K562 (cell line): ENCODE results near the gene ECI2. TPM values are rescaled to one million over a fixed set of nuclear protein-coding genes. Genes with fewer than 3 reads are reported as not detected.
A peak's percentile ranks its signal among the peaks of the same experiment; 100 is the strongest.

Experiments
- ATAC-seq: fragments of 200-7000 bp; cut with Tn5 transposase; 3 replicates; pipeline ENCODE4 v1.9.1; 2020; ENCODE audit warnings: moderate library complexity
- BruUV-seq: library from RNA; stranded (reverse); fragments of 400-500 nt; replicated peaks from 2 replicates; lab custom pipeline; 2021; lab: Mats Ljungman, UMichigan
- CTCF ChIA-PET: fragments of 300-600 bp; formaldehyde crosslinking; extraction: SDS; loops from one replicate; lab custom pipeline; 2021; ENCODE audit warnings: low intra/inter-chr PET ratio; lab: Yijun Ruan, JAX
- POLR2A ChIA-PET: fragments of 300-600, 350-650 bp; sonication (Branson Sonifier 250); formaldehyde crosslinking; extraction: SDS; loops from one replicate; lab custom pipeline; 2021; ENCODE audit warnings: antibody characterized with exemption, inconsistent platforms; lab: Yijun Ruan, JAX
- DNase-seq, 4 experiments: peaks; one replicate each; pipeline versions ENCODE4 v3.0.0 to v3.0.0-alpha.2; 2011 to 2018; ENCODE audit warnings: low spot score in 3 of 4, mixed read lengths in 3 of 4; ENCODE audit errors: extremely low read depth in 1 of 4
- FAIRE-seq: peaks from 2 replicates; lab custom pipeline; 2011; peaks lifted over from hg19 to GRCh38; lab: Jason Lieb, UNC
- H2AFZ ChIP-seq: 2 replicates; pipeline ENCODE4 v1.6.0; 2011; ENCODE audit warnings: low read depth, low read length, control low read depth, inconsistent platforms
- H3K27ac ChIP-seq: fragments of 200-600 bp; 3 replicates; pipeline ENCODE4 v1.8.0; 2011; ENCODE audit warnings: low read depth, mild to moderate bottlenecking, control low read depth, inconsistent platforms, low read length, moderate library complexity, mixed read lengths; ENCODE audit errors: extremely low read depth
- H3K27me3 ChIP-seq, 2 experiments: fragments of 300-600 bp in 1 of 2; 2 replicates in 1 of 2; 3 replicates in 1 of 2; pipeline versions ENCODE4 v1.6.0 to v1.8.0; 2011; ENCODE audit warnings: inconsistent platforms in 2 of 2, low read length in 2 of 2, mild to moderate bottlenecking in 1 of 2, mixed read lengths in 1 of 2, moderate library complexity in 1 of 2; ENCODE audit not compliant: control insufficient read depth in 2 of 2, insufficient read depth in 2 of 2
- H3K36me3 ChIP-seq: fragments of 300-600 bp; 3 replicates; pipeline ENCODE4 v1.8.0; 2011; ENCODE audit warnings: mild to moderate bottlenecking, low read length, inconsistent platforms; ENCODE audit not compliant: control insufficient read depth, insufficient read depth
- H3K4me1 ChIP-seq, 2 experiments: fragments of 200-600 bp in 1 of 2; replicated peaks in 1 of 2; 2 replicates in 1 of 2; 3 replicates in 1 of 2; pipeline versions ENCODE4 v1.5.1 to v1.8.0; 2011; ENCODE audit warnings: inconsistent platforms in 2 of 2, low read length in 2 of 2, mild to moderate bottlenecking in 1 of 2, mixed read lengths in 1 of 2, moderate library complexity in 1 of 2; ENCODE audit not compliant: control insufficient read depth in 2 of 2, insufficient read depth in 2 of 2
- H3K4me2 ChIP-seq: 2 replicates; pipeline ENCODE4 v1.6.1; 2011; ENCODE audit warnings: low read length, control low read depth, inconsistent platforms, mixed read lengths; ENCODE audit not compliant: insufficient read depth
- H3K4me3 ChIP-seq: fragments of 200-600 bp; sonication (generic), shearing (Covaris generic); 2 replicates; pipeline ENCODE4 v1.5.1; 2016; ENCODE audit warnings: control low read depth, inconsistent platforms
- H3K79me2 ChIP-seq: fragments of 200-600 bp; 3 replicates; pipeline ENCODE4 v1.8.0; 2011; ENCODE audit warnings: low read length, inconsistent platforms; ENCODE audit not compliant: control insufficient read depth, insufficient read depth
- H3K9ac ChIP-seq, 2 experiments: 2 replicates each; pipeline versions ENCODE4 v1.6.0 to v1.6.1; 2011; ENCODE audit warnings: low read depth in 2 of 2, low read length in 2 of 2, control low read depth in 1 of 2, inconsistent platforms in 1 of 2, mild to moderate bottlenecking in 1 of 2, mixed read lengths in 1 of 2; ENCODE audit not compliant: insufficient read depth in 1 of 2
- H3K9me1 ChIP-seq: one replicate; pipeline ENCODE4 v1.6.0; 2011; ENCODE audit warnings: inconsistent platforms, mild to moderate bottlenecking, low read length, moderate library complexity; ENCODE audit not compliant: control insufficient read depth, insufficient read depth
- H3K9me3 ChIP-seq: replicated peaks from 2 replicates; pipeline ENCODE4 v1.5.1; 2011; ENCODE audit warnings: low read depth, low read length, inconsistent platforms; ENCODE audit not compliant: control insufficient read depth, insufficient read depth
- H4K20me1 ChIP-seq: replicated peaks from 2 replicates; pipeline ENCODE4 v1.6.1; 2011; ENCODE audit warnings: low read length, inconsistent platforms, mixed read lengths; ENCODE audit not compliant: control insufficient read depth, insufficient read depth
- MECOM ChIP-seq: fragments of 250-450 bp; sonication (Bioruptor Pico); IDR thresholded peaks from 2 replicates; pipeline ENCODE4 v1.8.0; 2022; ENCODE audit warnings: inconsistent platforms
- NFE2L1 ChIP-seq: fragments of 450-650 bp; IDR thresholded peaks from 2 replicates; pipeline ENCODE4 v1.6.1; 2016; ENCODE audit warnings: missing genetic modification characterization, low read depth, mild to moderate bottlenecking, missing compliant biosample characterization, moderate library complexity, borderline replicate concordance
- SRSF1 ChIP-seq: fragments of 200-400 bp; formaldehyde crosslinking; IDR thresholded peaks from 2 replicates; pipeline ENCODE4 v1.6.1; 2017; ENCODE audit warnings: mild to moderate bottlenecking, low read depth, low read length, moderate library complexity
- WGBS: fragments of 100-300 bp; shearing (Covaris generic); methylation state at CpG from one replicate; pipeline ENCODE4 v1.1.6; 2016; ENCODE audit warnings: low coverage, mixed read lengths; ENCODE audit not compliant: insufficient coverage; ENCODE audit errors: missing lambda C conversion rate; 5-methylcytosine and 5-hydroxymethylcytosine counted together
- in situ Hi-C: fragments of 300-500 bp; cut with MboI; formaldehyde crosslinking; loops from 4 replicates; pipeline ENCODE4 v1.15.0; 2018; ENCODE audit warnings: inconsistent platforms, mixed read lengths
- intact Hi-C: fragments of 100-400 bp; cut with micrococcal nuclease; formaldehyde crosslinking; loops from 2 replicates; pipeline ENCODE4 v1.14.2; 2022
- polyA plus RNA-seq, 8 experiments: library from polyadenylated mRNA; depleted of rRNA in 4 of 8; stranded (reverse) in 5 of 8; unstranded in 3 of 8; fragments of >200 nt; fragmentation: Nextera tagmentation in 2 of 8; fragmentation: Illumina TruSeq in 1 of 8; extraction: Ambion mirVana in 2 of 8; extraction: Trizol in 1 of 8; gene quantifications; 2 replicates each; pipeline versions ENCODE4 v1.2.1 to v1.2.3, GENCODE V29; 2011 to 2014; ENCODE audit warnings: inconsistent platforms in 1 of 8, missing spikeins in 1 of 8
- total RNA-seq, 7 experiments: library from RNA; depleted of rRNA in 6 of 7; stranded (reverse); fragments of >200 nt in 6 of 7; fragmentation: Illumina TruSeq in 2 of 7; extraction: Trizol in 2 of 7; gene quantifications; 2 replicates each; pipeline versions ENCODE4 v1.2.1 to v1.2.3, GENCODE V29; 2011 to 2021; ENCODE audit warnings: low replicate concordance in 1 of 7
- TF ChIP-seq, protein P1 (sequence below): IDR thresholded peaks from 2 replicates; pipeline ENCODE4 v1.6.1; 2011; ENCODE audit warnings: borderline replicate concordance, low read depth, mild to moderate bottlenecking, moderate library complexity, low read length; ENCODE audit not compliant: insufficient read depth, poor library complexity, severe bottlenecking
- TF ChIP-seq, protein P2 (sequence below): fragments of 450-650 bp; IDR thresholded peaks from 2 replicates; pipeline ENCODE4 v1.6.1; 2016; ENCODE audit warnings: mild to moderate bottlenecking, moderate library complexity
- TF ChIP-seq, protein P3 (sequence below): fragments of 450-650 bp; IDR thresholded peaks from 2 replicates; pipeline ENCODE4 v1.6.1; 2016; ENCODE audit warnings: borderline replicate concordance

Gene ECI2
- total and polyA plus RNA-seq, 9 of the 15 experiments (the other 6 are each of a cell fraction or from before 2014, with no cell fraction given): 80.7 to 377 (median 142) TPM

DNA sequence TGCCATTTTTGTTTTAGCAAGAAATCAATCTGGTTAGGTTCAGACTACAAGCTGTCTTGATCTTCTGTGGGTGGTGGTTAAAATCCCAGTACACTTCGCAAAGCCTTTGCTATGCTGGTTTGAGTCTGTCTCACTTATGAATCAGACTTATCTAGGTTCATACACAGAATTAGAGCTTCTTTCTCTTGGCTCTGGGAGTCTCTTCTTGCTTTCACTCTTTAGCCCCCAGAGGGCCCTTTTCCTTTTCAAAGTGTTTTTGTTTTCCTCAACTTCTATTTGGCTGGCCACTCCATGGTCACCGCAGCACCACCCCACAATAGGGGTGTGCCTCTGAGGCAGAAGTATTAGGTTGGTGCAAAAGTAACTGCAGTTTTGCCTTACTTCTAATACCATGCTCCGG is 21.3 kb downstream of the ECI2 start:
- Histone ChIP-seq H3K4me2 (no peak overlapping the region), H3K27me3 (no peaks in the 10 kb centered on the region), H4K20me1 (no peaks in the 10 kb centered on the region), H3K9me1 (no peaks in the 10 kb centered on the region), H3K4me3 (no peak overlapping the region), H3K4me1 (no peaks in the 10 kb centered on the region), H3K36me3 (peaks cover 35% of the 10 kb centered on the region), H3K79me2 (no peaks in the 10 kb centered on the region), H2AFZ (no peak overlapping the region), H3K27ac (no peak overlapping the region), H3K9ac (no peak overlapping the region), H3K9me3 (no peaks in the 10 kb centered on the region; the same call in 1 of the 2 replicates)
- peak; percentile 50 for ATAC-seq
- intact Hi-C loops: no loop called here
- FAIRE-seq: no peak
- WGBS: 95% methylated on average over 3 of the region's 3 CpGs
- ChIA-PET CTCF (no interaction called here), POLR2A (interaction anchor here (1.0 kb wide), 1 partner anchor 18 kb away, joined by 3 read pairs; no protein-coding TSS in a partner anchor)
- in situ Hi-C loops: no loop called here
- no peak for DNase-seq
- no TSS peak for BruUV-seq
- TF ChIP-seq SRSF1 (no peak), NFE2L1 (tag) (no peak), MECOM (CRISPR knock-in tag) (no peak)
- TF ChIP-seq, protein P1, sequence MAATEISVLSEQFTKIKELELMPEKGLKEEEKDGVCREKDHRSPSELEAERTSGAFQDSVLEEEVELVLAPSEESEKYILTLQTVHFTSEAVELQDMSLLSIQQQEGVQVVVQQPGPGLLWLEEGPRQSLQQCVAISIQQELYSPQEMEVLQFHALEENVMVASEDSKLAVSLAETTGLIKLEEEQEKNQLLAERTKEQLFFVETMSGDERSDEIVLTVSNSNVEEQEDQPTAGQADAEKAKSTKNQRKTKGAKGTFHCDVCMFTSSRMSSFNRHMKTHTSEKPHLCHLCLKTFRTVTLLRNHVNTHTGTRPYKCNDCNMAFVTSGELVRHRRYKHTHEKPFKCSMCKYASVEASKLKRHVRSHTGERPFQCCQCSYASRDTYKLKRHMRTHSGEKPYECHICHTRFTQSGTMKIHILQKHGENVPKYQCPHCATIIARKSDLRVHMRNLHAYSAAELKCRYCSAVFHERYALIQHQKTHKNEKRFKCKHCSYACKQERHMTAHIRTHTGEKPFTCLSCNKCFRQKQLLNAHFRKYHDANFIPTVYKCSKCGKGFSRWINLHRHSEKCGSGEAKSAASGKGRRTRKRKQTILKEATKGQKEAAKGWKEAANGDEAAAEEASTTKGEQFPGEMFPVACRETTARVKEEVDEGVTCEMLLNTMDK: peak; percentile 20
- TF ChIP-seq, protein P2, sequence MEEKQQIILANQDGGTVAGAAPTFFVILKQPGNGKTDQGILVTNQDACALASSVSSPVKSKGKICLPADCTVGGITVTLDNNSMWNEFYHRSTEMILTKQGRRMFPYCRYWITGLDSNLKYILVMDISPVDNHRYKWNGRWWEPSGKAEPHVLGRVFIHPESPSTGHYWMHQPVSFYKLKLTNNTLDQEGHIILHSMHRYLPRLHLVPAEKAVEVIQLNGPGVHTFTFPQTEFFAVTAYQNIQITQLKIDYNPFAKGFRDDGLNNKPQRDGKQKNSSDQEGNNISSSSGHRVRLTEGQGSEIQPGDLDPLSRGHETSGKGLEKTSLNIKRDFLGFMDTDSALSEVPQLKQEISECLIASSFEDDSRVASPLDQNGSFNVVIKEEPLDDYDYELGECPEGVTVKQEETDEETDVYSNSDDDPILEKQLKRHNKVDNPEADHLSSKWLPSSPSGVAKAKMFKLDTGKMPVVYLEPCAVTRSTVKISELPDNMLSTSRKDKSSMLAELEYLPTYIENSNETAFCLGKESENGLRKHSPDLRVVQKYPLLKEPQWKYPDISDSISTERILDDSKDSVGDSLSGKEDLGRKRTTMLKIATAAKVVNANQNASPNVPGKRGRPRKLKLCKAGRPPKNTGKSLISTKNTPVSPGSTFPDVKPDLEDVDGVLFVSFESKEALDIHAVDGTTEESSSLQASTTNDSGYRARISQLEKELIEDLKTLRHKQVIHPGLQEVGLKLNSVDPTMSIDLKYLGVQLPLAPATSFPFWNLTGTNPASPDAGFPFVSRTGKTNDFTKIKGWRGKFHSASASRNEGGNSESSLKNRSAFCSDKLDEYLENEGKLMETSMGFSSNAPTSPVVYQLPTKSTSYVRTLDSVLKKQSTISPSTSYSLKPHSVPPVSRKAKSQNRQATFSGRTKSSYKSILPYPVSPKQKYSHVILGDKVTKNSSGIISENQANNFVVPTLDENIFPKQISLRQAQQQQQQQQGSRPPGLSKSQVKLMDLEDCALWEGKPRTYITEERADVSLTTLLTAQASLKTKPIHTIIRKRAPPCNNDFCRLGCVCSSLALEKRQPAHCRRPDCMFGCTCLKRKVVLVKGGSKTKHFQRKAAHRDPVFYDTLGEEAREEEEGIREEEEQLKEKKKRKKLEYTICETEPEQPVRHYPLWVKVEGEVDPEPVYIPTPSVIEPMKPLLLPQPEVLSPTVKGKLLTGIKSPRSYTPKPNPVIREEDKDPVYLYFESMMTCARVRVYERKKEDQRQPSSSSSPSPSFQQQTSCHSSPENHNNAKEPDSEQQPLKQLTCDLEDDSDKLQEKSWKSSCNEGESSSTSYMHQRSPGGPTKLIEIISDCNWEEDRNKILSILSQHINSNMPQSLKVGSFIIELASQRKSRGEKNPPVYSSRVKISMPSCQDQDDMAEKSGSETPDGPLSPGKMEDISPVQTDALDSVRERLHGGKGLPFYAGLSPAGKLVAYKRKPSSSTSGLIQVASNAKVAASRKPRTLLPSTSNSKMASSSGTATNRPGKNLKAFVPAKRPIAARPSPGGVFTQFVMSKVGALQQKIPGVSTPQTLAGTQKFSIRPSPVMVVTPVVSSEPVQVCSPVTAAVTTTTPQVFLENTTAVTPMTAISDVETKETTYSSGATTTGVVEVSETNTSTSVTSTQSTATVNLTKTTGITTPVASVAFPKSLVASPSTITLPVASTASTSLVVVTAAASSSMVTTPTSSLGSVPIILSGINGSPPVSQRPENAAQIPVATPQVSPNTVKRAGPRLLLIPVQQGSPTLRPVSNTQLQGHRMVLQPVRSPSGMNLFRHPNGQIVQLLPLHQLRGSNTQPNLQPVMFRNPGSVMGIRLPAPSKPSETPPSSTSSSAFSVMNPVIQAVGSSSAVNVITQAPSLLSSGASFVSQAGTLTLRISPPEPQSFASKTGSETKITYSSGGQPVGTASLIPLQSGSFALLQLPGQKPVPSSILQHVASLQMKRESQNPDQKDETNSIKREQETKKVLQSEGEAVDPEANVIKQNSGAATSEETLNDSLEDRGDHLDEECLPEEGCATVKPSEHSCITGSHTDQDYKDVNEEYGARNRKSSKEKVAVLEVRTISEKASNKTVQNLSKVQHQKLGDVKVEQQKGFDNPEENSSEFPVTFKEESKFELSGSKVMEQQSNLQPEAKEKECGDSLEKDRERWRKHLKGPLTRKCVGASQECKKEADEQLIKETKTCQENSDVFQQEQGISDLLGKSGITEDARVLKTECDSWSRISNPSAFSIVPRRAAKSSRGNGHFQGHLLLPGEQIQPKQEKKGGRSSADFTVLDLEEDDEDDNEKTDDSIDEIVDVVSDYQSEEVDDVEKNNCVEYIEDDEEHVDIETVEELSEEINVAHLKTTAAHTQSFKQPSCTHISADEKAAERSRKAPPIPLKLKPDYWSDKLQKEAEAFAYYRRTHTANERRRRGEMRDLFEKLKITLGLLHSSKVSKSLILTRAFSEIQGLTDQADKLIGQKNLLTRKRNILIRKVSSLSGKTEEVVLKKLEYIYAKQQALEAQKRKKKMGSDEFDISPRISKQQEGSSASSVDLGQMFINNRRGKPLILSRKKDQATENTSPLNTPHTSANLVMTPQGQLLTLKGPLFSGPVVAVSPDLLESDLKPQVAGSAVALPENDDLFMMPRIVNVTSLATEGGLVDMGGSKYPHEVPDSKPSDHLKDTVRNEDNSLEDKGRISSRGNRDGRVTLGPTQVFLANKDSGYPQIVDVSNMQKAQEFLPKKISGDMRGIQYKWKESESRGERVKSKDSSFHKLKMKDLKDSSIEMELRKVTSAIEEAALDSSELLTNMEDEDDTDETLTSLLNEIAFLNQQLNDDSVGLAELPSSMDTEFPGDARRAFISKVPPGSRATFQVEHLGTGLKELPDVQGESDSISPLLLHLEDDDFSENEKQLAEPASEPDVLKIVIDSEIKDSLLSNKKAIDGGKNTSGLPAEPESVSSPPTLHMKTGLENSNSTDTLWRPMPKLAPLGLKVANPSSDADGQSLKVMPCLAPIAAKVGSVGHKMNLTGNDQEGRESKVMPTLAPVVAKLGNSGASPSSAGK: peak; percentile 34; the same call in 1 of the 2 replicates
- TF ChIP-seq, protein P3, sequence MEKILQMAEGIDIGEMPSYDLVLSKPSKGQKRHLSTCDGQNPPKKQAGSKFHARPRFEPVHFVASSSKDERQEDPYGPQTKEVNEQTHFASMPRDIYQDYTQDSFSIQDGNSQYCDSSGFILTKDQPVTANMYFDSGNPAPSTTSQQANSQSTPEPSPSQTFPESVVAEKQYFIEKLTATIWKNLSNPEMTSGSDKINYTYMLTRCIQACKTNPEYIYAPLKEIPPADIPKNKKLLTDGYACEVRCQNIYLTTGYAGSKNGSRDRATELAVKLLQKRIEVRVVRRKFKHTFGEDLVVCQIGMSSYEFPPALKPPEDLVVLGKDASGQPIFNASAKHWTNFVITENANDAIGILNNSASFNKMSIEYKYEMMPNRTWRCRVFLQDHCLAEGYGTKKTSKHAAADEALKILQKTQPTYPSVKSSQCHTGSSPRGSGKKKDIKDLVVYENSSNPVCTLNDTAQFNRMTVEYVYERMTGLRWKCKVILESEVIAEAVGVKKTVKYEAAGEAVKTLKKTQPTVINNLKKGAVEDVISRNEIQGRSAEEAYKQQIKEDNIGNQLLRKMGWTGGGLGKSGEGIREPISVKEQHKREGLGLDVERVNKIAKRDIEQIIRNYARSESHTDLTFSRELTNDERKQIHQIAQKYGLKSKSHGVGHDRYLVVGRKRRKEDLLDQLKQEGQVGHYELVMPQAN: no peak
